Activated CD8-positive, alpha-beta memory T cell treated with anti-CD3 and anti-CD28 coated beads, Interleukin-2, amount 50 U/mL, for 1 hour (primary cell): ENCODE measurements around the gene CAP2.
"Not testable (repeated sequence)": the region's sequence is repeated elsewhere in the genome, so short reads cannot be mapped to it uniquely, and the experiment has no call there.

Experiments used
- DNase-seq: peaks from one replicate; pipeline ENCODE4 v3.0.0-alpha.2; 2020; ENCODE audit errors: extremely low read depth

The CAP2 gene

GRCh38 chr6:17396256-17396655 is 2.9 kb downstream of the CAP2 start:
- no peak for DNase-seq

- no peak for DNase-seq
Observed at GRCh38 chr6:17397764-17398194, 4.4 kb downstream of the CAP2 start.

- DNase-seq, result not testable (repeated sequence)
Observed at GRCh38 chr6:17405181-17405943, 12.0 kb downstream of the CAP2 start.

GRCh38 chr6:17405944-17406245 is 12.5 kb downstream of the CAP2 start:
- DNase-seq, result no peak

- no peak for DNase-seq
Observed at GRCh38 chr6:17408081-17408480, 14.7 kb downstream of the CAP2 start.

- no peak for DNase-seq
Observed at GRCh38 chr6:17410281-17410680, 16.9 kb downstream of the CAP2 start.

GRCh38 chr6:17413313-17413750 is 19.9 kb downstream of the CAP2 start:
- no peak for DNase-seq

- DNase-seq, result not testable (repeated sequence)
Observed at GRCh38 chr6:17414395-17414794, 21.0 kb downstream of the CAP2 start.

GRCh38 chr6:17415321-17415720 is 21.9 kb downstream of the CAP2 start:
- DNase-seq, result no peak

GRCh38 chr6:17416806-17417205 is 23.4 kb downstream of the CAP2 start:
- no peak for DNase-seq

- DNase-seq, result no peak
Observed at GRCh38 chr6:17417817-17418216, 24.4 kb downstream of the CAP2 start.

- DNase-seq, result no peak
Observed at GRCh38 chr6:17418281-17419188, 25.1 kb downstream of the CAP2 start.

- no peak for DNase-seq
Observed at GRCh38 chr6:17419189-17419575, 25.8 kb downstream of the CAP2 start.

GRCh38 chr6:17420368-17420767 is 27.0 kb downstream of the CAP2 start:
- DNase-seq, result no peak

GRCh38 chr6:17421406-17421805 is 28.0 kb downstream of the CAP2 start:
- DNase-seq, result no peak

GRCh38 chr6:17423026-17423425 is 29.6 kb downstream of the CAP2 start:
- DNase-seq, result no peak

- no peak for DNase-seq
Observed at GRCh38 chr6:17427062-17427461, 33.7 kb downstream of the CAP2 start.

GRCh38 chr6:17427617-17428016 is 34.2 kb downstream of the CAP2 start:
- DNase-seq, result no peak

- DNase-seq, result not testable (repeated sequence)
Observed at GRCh38 chr6:17428595-17429120, 35.3 kb downstream of the CAP2 start.

GRCh38 chr6:17429383-17430061 is 36.1 kb downstream of the CAP2 start:
- DNase-seq, result no peak

GRCh38 chr6:17431581-17431980 is 38.2 kb downstream of the CAP2 start:
- DNase-seq, result no peak

- DNase-seq, result no peak
Observed at GRCh38 chr6:17432356-17432755, 39.0 kb downstream of the CAP2 start.
